ENCODE results near the gene ACADS. TPM values are rescaled to one million over a fixed set of nuclear protein-coding genes. Genes with fewer than 3 reads are reported as not detected.

ACADS gene
- total RNA-seq: 5.2 and 6.2 TPM in 2 replicates

GRCh38 chr12:120725659-120726509 is at the start of gene ACADS:
Gene ACADS (plus strand): TSS chr12:120725826. CDS start chr12:120725886, 60 bp downstream.

GRCh38 chr12:120686690-120687577 is 38.7 kb upstream of the ACADS start, which contains the start of gene MLEC:
Gene MLEC (plus strand): TSS chr12:120687149. CDS start chr12:120687297, 148 bp downstream.

GRCh38 chr12:120710031-120710804 is 15.4 kb upstream of the ACADS start, which contains the start of gene UNC119B:
Gene UNC119B (plus strand): TSS chr12:120710458. CDS start chr12:120710475, 17 bp downstream.

Other genes with a start within 250 kb of the ACADS start
- gene DYNLL1, start 229.7 kb upstream of the ACADS start, total RNA-seq: 281 and 342 TPM in 2 replicates
- 41.3 and 42.4 TPM in 2 replicates for gene COQ5, start 196.7 kb upstream of the ACADS start, total RNA-seq
- gene RNF10, start 191.5 kb upstream of the ACADS start, total RNA-seq: 160 and 314 TPM in 2 replicates
- 30.3 and 44.8 TPM in 2 replicates for gene POP5, start 144.4 kb upstream of the ACADS start, total RNA-seq
- under 0.01 TPM in 1 of 2 replicates, not detected in the other for gene CABP1, start 85.2 kb upstream of the ACADS start, total RNA-seq
- 83.6 and 108 TPM in 2 replicates for gene MLEC, start 38.7 kb upstream of the ACADS start, total RNA-seq
- gene UNC119B, start 15.4 kb upstream of the ACADS start, total RNA-seq: 22.2 and 29.9 TPM in 2 replicates
- 7.5 and 14.0 TPM in 2 replicates for gene SPPL3, start 178.5 kb downstream of the ACADS start, total RNA-seq